DMS 273 treated with DMSO at 0.1 percent for 48 hours (cell line): ENCODE results near the gene ABHD8.

ENCODE experiments used
- DNase-seq: peaks from one replicate; lab custom pipeline; 2025; lab: John Stamatoyannopoulos, UW

ABHD8 gene

GRCh38 chr19:17333611-17334413 lies 30.6 kb upstream of the ABHD8 start:
- no peak for DNase-seq

- no peak for DNase-seq
Measured at GRCh38 chr19:17332677-17333581, 29.7 kb upstream of the ABHD8 start.

DNA sequence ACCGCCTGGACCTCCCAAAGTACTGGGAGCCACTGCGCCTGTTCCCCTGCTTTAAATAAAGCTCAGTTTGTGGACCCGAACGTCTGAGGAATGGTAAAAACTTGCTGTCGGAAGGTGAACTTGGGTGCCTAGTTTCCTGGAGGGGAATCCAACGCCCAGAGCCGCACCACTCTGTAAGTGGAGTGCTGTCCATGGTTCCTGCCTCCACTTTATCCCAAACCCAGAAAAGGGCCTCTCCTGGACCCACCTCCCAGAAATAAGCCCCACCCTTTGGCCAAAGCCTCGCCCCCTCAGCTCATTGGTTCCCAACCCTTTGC lies 29.1 kb upstream of the ABHD8 start:
- no peak for DNase-seq

- no peak for DNase-seq
Measured at GRCh38 chr19:17331045-17331558, 27.9 kb upstream of the ABHD8 start.

- no peak for DNase-seq
Measured at GRCh38 chr19:17330262-17331044, 27.2 kb upstream of the ABHD8 start.

DNA sequence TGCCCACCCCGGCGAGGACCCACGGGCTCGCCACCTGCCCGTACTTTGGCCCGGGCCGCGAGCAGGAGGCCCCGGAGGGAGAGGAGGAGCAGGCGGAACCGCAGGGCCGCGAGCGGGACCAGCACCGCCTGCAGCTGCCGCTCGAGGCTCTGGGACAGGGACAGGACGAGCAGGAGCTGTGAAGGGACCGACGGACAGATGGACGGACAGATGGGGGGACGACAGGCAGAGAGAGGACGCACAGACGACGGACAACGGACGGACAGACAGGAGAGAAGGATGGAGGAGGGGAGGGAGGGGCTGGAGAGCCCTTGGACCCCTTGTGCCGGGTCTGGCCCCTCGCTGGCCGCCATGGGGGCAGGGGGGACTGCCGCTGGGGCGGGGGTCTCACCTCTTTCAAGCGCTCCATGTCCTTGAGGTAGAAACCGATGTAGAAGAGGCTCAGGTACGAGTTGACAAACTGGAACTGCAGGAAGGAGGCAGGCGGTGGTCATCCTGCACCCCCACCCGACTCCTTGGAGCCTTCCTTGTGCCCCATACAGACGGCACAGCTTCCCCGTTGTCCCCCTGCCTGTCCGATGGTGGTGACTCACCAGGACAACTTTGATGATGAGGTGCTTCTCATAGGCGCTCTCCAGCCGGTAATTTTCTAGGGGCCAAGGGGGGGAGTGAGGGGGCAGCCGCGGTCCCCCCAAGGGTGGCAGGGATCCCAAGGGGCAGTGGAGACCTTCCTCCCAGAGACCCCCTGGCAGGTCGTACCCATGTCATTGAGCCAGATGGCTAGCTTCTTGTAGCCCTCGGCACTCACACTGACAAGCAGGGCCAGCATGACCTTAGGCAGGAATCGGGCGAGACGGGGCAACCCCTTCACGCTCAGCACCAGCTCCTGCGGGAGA lies 26.4 kb upstream of the ABHD8 start:
- no peak for DNase-seq

GRCh38 chr19:17328517-17329365 lies 25.5 kb upstream of the ABHD8 start:
- no peak for DNase-seq

DNA sequence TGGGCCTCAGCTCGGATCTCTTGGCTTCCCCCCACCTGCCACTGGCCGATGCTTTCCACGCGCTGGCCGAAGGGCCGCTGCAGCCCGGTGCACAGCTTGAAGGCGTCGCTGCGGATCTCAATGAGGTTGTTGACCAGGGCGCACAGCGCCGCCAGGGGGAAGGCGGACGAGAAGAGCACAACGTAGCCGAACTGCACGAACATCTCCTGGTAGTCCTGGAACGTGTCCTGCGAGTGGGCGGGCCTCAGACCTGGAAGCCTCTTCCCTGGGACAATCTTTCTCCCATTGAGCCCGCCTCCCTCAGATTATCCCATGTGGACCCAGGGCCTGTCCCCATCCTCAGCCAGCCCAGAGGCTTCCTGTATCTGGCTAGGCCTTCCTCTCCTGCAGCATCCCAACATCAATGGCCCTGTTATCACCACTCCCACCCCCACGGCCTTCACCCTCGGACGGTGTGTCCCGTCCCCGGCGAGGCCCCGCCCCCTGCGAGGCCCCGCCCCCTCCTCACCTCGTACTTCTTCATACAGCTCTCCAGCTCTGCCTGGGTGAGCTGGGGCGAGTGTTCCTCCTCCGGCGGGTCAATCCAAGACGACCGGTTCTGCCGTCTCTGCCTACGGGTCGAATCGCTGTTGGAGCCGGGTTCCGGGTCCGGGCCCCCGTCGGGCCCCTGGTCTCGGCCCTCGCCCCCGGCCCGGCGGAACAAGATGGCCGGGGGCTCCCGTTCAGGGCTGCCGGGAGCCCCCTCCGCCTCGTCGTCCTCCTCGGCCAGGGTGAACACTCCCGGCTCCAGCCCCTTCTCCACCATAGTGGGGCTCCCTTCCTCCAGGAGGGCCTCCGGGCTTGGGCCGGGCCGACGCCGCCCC lies 24.7 kb upstream of the ABHD8 start:
- no peak for DNase-seq

DNA sequence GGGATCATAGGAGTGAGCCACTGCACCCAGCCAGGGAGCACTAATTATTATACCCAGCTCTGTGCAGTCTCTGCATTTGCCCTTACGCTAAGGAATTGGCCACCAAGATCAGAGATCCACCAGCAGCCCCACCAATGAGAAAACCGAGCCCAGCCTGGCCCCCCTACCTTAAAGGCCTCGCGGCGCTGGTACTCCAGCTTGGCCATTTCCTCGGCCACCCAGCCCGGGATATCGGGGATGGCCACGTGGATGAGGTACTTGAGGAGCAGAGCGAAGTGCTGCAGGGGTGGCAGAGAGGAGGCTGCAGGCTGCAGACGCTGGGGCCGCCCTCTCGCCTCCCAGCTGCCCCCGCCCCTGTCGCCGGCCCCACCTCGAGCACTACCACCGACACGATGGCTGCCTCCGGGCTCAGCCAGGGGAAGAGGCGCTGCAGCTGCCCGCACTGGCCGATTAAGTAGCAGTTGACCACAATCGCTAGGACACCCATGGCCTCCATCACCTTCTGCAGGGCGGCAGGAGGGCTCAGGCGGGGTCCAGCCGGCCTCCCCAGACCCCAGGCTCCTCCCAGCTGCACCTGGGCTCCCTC lies 23.9 kb upstream of the ABHD8 start:
- DNase-seq: no peak

GRCh38 chr19:17326595-17326966 lies 23.4 kb upstream of the ABHD8 start:
- no peak for DNase-seq

DNA sequence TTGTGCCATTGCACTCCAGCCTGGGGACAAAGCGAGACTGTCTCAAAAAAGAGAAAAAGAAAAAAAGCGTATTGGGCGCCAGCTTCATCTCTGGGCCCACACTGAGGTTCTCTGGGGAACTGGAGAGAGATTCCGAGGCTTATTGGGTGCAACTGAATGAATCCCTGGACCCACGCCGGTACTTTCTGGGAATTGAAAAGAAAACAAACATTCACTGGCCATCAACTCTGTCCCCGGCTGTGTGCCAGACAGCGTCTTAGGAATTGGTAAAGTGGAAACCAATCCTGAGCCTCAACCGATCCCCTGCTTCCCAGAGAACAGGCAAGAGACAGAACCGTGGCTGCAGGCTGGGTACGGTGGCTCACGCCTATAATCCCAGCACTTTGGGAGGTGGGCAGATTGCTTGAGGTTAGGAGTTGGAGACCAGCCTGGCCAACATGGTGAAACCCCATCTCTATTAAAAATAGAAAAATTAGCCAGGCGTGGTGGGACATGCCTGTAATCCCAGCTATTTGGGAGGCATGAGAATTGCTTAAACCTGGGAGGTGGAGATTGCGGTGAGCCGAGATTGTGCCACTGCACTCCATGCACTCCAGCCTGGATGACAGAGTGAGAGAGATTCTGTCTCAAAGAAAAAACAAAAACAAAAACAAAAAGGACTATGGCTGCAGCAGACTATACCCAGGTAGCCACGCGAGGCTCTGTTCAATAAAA lies 22.8 kb upstream of the ABHD8 start:
- no peak for DNase-seq

- DNase-seq: no peak
Measured at GRCh38 chr19:17325133-17325532, 21.9 kb upstream of the ABHD8 start.

DNA sequence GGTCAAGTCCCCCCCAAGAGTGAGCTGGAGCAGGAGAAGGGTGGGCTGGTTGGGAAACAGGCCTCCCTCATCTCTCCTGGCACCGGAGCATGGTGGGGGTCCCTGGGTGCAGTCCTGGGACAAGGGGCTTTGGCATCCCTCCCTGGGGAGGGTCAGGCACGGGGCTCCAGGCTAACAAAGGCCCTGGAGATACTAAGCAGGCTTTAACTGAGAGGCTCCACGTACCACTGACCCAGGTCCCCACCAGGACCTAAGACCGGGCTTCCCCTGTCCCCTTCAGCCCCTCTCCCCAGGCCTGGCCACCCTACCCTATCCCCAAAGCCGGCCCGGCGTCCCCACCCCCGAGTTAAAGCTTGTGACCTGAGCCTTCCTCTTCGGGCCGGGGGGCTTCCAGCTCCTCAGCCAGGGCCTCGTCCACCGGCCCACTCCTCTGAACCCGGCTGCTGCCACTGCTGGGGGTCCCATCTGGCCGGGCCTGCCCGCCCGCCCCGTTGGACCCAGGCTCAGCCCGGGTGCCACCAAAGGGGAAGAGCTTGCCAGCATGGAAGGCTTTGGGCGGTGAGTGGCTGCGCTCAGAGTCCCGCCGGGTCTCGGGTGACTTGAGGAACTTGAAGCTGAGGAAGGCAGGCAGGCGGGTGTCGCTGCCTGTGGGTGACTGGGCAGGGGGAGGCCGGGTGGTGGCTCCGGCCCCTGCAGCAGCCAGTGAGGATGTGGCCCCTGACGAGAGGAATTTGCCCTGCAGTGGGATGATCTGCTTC lies 21.3 kb upstream of the ABHD8 start:
- DNase-seq: no peak

DNA sequence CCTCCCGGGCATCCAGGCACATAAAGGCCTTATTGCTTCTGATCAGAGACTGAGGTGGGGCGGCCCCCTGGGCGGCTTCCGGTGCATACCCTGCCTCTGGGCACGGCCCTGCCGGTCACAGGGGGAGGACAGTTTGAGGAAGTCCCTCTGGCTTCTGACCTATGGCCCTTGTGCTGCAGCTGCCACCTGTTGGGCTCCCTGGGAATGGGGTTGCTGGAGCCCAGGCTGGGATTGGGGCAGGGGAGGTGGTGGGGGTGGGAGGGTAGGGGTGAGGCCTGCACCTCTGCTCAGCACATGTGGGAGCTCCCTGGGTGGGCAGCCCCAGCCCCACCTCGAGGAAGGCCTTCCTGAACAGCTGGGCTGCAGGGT lies 20.7 kb upstream of the ABHD8 start:
- DNase-seq: no peak

DNA sequence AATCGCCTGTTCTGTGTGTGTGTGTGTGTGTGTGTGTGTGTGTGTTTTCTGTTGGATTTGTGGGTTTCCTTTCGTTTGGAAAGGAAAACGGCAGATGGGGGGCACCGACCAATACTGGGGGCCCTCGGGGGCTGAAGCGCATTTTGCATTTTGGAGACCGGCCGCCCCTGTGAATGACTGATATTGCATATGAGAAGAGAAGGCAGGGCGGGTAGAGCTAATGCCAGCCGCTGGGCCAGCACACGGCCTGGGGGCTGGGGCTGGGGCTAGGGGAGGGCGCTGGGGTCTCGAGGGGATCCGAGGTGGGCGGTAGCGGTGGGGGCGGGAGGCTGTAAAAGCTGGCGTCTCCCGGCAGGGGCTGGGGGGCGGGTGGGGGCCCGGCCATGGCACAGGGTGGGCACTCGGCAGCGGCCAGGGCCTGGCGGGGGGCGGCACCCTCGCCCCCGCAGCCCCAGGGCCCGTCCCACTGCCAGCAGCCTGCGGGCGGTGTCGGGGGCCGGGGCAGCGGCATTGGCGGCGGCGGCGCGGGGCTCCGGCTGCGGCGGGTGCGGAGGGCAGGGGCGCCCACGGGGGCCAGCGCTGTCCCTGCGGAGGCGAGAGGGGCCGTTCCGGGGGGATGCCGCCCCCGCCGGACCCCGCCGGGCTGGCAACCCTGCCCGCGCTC lies 20.2 kb upstream of the ABHD8 start:
- no peak for DNase-seq

GRCh38 chr19:17322854-17323253 lies 19.6 kb upstream of the ABHD8 start:
- DNase-seq: no peak
